Type B pancreatic cell (in vitro differentiated cells): ENCODE measurements around the gene SPTBN2. TPM values are rescaled to one million over a fixed set of nuclear protein-coding genes. Genes with fewer than 3 reads are reported as not detected.
A peak's percentile ranks its signal among the peaks of the same experiment; 100 is the strongest.

Source experiments
- DNase-seq: peaks from one replicate; pipeline ENCODE4 v3.0.0; 2021; ENCODE audit warnings: mixed read lengths; ENCODE audit not compliant: unreplicated experiment; ENCODE audit errors: extremely low spot score
- H3K27ac Mint-ChIP-seq: 2 replicates; pipeline ENCODE4 v1.8.0; 2021; ENCODE audit warnings: mild to moderate bottlenecking, mixed read lengths
- H3K27me3 Mint-ChIP-seq: 2 replicates; pipeline ENCODE4 v1.8.0; 2021; ENCODE audit warnings: mixed read lengths
- H3K36me3 Mint-ChIP-seq: 2 replicates; pipeline ENCODE4 v1.8.0; 2021; ENCODE audit warnings: mixed read lengths
- H3K4me1 Mint-ChIP-seq: one replicate; pipeline ENCODE4 v1.8.0; 2021; ENCODE audit warnings: mixed read lengths; ENCODE audit not compliant: unreplicated experiment
- H3K4me3 Mint-ChIP-seq: 2 replicates; pipeline ENCODE4 v1.8.0; 2021; ENCODE audit warnings: mild to moderate bottlenecking, mixed read lengths
- H3K9me3 Mint-ChIP-seq: 2 replicates; pipeline ENCODE4 v1.8.0; 2021; ENCODE audit warnings: mixed read lengths
- total RNA-seq: library from RNA; stranded (reverse); gene quantifications from 2 replicates; pipeline ENCODE4 v1.2.1, GENCODE V29; 2021; ENCODE audit warnings: low replicate concordance
- TF ChIP-seq, protein P1 (sequence below): fragments of 200-600 bp; sonication (generic); conservative IDR thresholded peaks from 2 replicates; pipeline ENCODE4 v1.5.0; 2021; ENCODE audit warnings: antibody characterized with exemption, mild to moderate bottlenecking

Gene SPTBN2
- total RNA-seq, 1 donor from 2014 or later, result 56.0 TPM

DNA sequence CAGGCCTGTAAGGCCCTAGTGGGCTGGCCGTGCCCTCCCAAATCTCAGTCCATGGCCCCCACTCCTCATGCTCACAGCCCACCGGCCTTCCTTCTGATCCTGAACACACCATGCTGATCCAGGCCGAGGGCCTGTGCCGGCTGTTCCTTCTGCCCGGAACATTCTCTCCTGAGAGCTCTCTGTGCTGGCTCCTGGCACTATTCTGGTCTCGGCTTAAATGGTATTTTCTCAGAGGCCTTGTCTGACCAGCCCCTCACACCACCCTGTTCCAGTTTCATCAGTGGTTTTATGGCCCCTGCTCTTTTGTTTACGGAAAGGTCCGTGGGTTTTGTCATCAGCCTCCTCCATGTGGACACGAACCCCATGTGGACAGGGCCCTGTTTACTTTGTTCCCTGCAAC, 22.0 kb downstream of the SPTBN2 start:
- Mint-ChIP-seq H3K4me1 (no peaks in the 10 kb centered on the region), H3K27ac (no peak overlapping the region), H3K36me3 (peaks cover 6% of the 10 kb centered on the region), H3K9me3 (no peaks in the 10 kb centered on the region), H3K4me3 (no peak overlapping the region), H3K27me3 (no peaks in the 10 kb centered on the region)
- TF ChIP-seq, protein P1, sequence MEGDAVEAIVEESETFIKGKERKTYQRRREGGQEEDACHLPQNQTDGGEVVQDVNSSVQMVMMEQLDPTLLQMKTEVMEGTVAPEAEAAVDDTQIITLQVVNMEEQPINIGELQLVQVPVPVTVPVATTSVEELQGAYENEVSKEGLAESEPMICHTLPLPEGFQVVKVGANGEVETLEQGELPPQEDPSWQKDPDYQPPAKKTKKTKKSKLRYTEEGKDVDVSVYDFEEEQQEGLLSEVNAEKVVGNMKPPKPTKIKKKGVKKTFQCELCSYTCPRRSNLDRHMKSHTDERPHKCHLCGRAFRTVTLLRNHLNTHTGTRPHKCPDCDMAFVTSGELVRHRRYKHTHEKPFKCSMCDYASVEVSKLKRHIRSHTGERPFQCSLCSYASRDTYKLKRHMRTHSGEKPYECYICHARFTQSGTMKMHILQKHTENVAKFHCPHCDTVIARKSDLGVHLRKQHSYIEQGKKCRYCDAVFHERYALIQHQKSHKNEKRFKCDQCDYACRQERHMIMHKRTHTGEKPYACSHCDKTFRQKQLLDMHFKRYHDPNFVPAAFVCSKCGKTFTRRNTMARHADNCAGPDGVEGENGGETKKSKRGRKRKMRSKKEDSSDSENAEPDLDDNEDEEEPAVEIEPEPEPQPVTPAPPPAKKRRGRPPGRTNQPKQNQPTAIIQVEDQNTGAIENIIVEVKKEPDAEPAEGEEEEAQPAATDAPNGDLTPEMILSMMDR, result no peak
- no peak for DNase-seq

DNA sequence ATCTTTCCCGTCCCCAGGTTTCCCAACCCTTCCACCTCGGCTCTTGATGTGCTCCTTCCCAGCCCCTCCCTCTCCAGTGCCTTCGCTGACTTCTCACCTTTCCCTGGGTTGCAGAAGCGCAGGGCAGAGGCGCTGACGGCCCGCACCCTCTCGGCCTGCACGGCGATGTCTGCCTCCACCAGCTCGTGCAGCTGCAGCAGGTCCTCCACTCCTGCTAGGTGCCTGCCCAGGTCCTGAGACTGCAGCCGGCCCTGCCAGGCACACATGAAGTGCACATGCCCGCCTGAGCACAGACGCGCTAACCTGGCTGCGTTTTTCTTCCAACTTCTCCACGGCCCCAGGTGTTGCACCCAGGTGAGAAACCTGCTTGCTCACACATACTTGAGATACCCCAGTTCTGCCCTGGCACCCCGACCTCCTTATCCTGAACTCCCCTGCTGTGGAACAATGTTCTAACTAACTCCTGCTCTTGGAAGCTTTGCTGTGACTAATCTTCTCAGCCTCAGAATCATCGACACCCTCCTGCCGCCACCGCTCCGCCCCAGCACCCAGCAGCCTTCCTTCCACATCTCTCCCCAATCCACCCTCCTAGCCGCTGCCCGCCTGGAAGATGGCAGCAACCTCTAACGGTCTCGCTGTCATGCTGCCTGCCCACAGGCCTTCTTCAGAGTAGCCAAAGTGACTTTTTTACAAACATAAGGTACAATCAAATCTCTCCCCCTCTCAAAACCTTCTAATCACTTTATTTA, 23.3 kb downstream of the SPTBN2 start:
- DNase-seq, result no peak
- peak overlapping the region; percentile 43 for H3K27ac Mint-ChIP-seq
- H3K36me3 Mint-ChIP-seq, result peaks cover 12% of the 10 kb centered on the region
- H3K4me1 Mint-ChIP-seq, result no peaks in the 10 kb centered on the region
- H3K27me3 Mint-ChIP-seq, result no peaks in the 10 kb centered on the region
- no peaks in the 10 kb centered on the region for H3K9me3 Mint-ChIP-seq
- no peak overlapping the region for H3K4me3 Mint-ChIP-seq
- TF ChIP-seq, protein P1, result no peak

DNA sequence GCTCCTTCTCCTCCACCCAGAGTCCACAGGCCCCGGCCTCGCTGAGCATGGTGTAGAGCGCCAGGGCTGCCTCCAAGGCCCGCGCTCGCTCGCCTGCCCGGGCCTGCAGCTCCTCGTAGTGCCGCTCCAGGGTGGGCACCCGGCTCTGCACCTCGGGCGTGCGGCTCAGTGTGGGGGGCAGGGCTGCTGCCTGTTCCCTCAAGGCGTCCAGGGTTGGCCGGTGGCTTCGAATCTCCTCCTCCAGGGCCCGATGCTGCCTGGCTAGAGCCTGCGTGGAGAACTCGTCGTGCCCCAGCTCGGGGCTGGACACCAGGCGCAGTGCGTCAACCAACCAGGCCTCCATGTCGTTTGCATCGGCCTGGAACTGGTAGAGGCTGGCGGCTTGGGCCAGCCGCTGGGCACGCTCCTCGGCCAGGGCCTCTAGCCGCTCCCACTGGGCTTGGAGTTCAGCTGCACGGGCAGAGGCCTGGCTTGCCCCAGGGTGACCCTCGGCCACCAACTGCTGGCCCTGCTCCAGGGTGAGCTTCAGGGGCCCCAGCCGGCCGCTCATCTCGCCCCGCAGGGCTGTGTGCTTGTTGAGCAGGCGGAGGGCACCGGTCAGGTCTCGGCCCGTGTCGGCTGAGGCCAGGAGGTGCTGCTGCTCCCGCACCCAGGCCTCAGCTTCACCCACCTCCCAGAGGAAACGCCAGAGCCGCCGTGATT, 24.2 kb downstream of the SPTBN2 start:
- Mint-ChIP-seq H3K4me3 (no peak overlapping the region), H3K36me3 (peaks cover 12% of the 10 kb centered on the region), H3K27ac (no peak overlapping the region), H3K9me3 (no peaks in the 10 kb centered on the region), H3K27me3 (no peaks in the 10 kb centered on the region), H3K4me1 (no peaks in the 10 kb centered on the region)
- peak; percentile 68 for DNase-seq
- TF ChIP-seq, protein P1, result no peak

DNA sequence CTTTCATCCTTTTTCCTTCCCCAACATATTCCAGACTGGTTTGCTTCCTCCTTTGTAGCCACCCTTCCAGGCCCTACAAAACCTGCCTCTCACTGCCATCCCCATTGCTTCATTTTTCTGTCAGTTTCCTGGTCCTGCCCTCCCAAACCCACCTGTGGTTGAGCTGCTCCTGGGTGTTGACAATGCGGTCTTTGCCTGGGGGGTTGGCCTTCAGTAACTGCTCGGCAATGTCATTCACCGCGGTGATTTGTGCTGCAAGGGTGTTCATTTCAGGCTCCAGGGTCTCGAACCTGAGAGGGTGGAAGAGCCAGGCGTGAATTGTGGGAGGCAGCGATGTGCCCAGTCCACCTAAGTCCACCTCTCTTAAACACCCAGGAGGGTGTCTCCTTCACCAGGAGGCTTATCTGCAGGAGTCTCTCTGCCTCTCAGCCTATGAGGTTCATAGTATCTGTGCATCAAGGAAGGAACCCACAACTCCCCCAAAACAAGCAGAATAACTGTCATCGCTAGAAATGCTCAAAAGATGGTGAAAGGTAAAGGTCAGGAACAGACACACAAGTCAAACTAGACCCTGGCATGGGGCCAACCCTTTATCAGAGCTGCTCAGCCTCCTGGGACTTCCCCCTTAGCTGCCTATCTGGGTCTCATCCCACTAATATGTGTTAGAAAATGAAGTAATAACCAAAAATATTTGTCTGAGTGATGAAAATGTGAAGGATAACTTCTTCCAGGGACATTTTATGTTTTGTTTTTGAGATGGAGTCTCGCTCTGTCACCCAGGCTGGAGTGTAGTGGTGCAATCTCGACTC, 27.4 kb downstream of the SPTBN2 start:
- Mint-ChIP-seq H3K9me3 (no peaks in the 10 kb centered on the region), H3K27ac (no peak overlapping the region), H3K4me3 (no peak overlapping the region), H3K4me1 (no peaks in the 10 kb centered on the region), H3K36me3 (peaks cover 17% of the 10 kb centered on the region), H3K27me3 (no peaks in the 10 kb centered on the region)
- no peak for DNase-seq
- TF ChIP-seq, protein P1, result no peak

DNA sequence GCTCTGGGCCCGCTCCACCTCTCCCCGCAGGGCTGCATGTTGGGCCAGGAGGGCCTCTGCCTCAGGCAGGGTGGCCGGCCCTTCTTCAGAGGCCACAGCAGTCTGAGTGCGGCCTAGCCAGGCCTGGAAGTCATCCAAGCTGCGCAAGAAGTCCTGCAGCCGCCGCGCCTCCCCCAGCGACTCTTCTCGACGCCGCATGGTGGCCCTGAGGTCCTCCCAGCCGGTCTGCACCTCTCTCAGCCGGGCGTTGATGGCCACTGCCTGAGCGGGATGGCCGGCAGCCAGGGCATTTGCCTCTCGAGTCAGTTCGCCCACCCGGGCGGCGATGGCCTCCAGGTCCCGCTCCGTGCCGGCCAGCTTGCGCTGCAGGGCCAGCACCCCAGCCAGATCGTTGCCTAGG, 28.3 kb downstream of the SPTBN2 start:
- TF ChIP-seq, protein P1, result no peak
- Mint-ChIP-seq H3K36me3 (peaks cover 17% of the 10 kb centered on the region), H3K27me3 (no peaks in the 10 kb centered on the region)

More for the DNA sequence above, 28.3 kb downstream of the SPTBN2 start:
- no peak for DNase-seq
- no peak overlapping the region for H3K4me3 Mint-ChIP-seq
- no peak overlapping the region for H3K27ac Mint-ChIP-seq
- H3K9me3 Mint-ChIP-seq, result no peaks in the 10 kb centered on the region
- no peaks in the 10 kb centered on the region for H3K4me1 Mint-ChIP-seq
